IMR-90 (cell line): ENCODE data around the gene HRNR. TPM values are rescaled to one million over a fixed set of nuclear protein-coding genes. Genes with fewer than 3 reads are reported as not detected.

Experiments
- ATAC-seq: fragments of 200-7000 bp; cut with Tn5 transposase; 2 replicates; pipeline ENCODE4 v1.9.1; 2020; ENCODE audit warnings: low read depth, mild to moderate bottlenecking, moderate library complexity
- BruUV-seq: library from RNA; stranded (reverse); fragments of 400-500 nt; replicated peaks from 2 replicates; lab custom pipeline; 2021; lab: Mats Ljungman, UMichigan
- CTCF ChIA-PET: fragments of 300-600 bp; formaldehyde crosslinking; extraction: SDS; loops from one replicate; lab custom pipeline; 2021; ENCODE audit warnings: antibody characterized with exemption; lab: Yijun Ruan, JAX
- POLR2A ChIA-PET: fragments of 300-600 bp; sonication (Branson Sonifier 250); formaldehyde crosslinking; loops from one replicate; lab custom pipeline; 2022; ENCODE audit warnings: antibody characterized with exemption; ENCODE audit not compliant: unreplicated experiment; lab: Charles Lee
- DNase-seq: peaks from one replicate; pipeline ENCODE4 v3.0.0; 2013
- H2AFZ ChIP-seq: replicated peaks from 2 replicates; pipeline ENCODE3; 2013; ENCODE audit warnings: low read length, mild to moderate bottlenecking; ENCODE audit not compliant: poor library complexity
- H2AK5ac ChIP-seq: 2 replicates; pipeline ENCODE4 v1.6.1; 2013; ENCODE audit warnings: low read depth, low read length, inconsistent platforms
- H2AK9ac ChIP-seq: replicated peaks from 2 replicates; pipeline ENCODE3; 2013; ENCODE audit warnings: mild to moderate bottlenecking, low read depth, low read length, moderate library complexity; ENCODE audit not compliant: poor library complexity
- H2BK120ac ChIP-seq: 2 replicates; pipeline ENCODE4 v1.6.1; 2013; ENCODE audit warnings: low read depth, low read length, inconsistent platforms
- H2BK15ac ChIP-seq: 3 replicates; pipeline ENCODE4 v1.6.1; 2013; ENCODE audit warnings: low read depth, low read length, inconsistent platforms
- H2BK20ac ChIP-seq: 2 replicates; pipeline ENCODE4 v1.6.1; 2013; ENCODE audit warnings: low read depth, mild to moderate bottlenecking, inconsistent platforms, low read length, moderate library complexity
- H2BK5ac ChIP-seq: 2 replicates; pipeline ENCODE4 v1.6.1; 2013; ENCODE audit warnings: mild to moderate bottlenecking, low read depth, low read length, inconsistent platforms; ENCODE audit not compliant: poor library complexity, severe bottlenecking
- H3K14ac ChIP-seq: replicated peaks from 2 replicates; pipeline ENCODE4 v1.6.1; 2013; ENCODE audit warnings: low read depth, low read length, inconsistent platforms
- H3K18ac ChIP-seq: 2 replicates; pipeline ENCODE4 v1.6.1; 2013; ENCODE audit warnings: low read depth, low read length, control low read depth
- H3K23ac ChIP-seq: 2 replicates; pipeline ENCODE4 v1.6.1; 2013; ENCODE audit warnings: low read depth, low read length, inconsistent platforms
- H3K27ac ChIP-seq: 2 replicates; pipeline ENCODE4 v1.5.1; 2013; ENCODE audit warnings: mild to moderate bottlenecking, control low read depth, low read length; ENCODE audit not compliant: insufficient read depth
- H3K27me3 ChIP-seq: 2 replicates; pipeline ENCODE4 v1.6.1; 2013; ENCODE audit warnings: low read length; ENCODE audit not compliant: control insufficient read depth, insufficient read depth
- H3K36me3 ChIP-seq: 2 replicates; pipeline ENCODE4 v1.6.1; 2013; ENCODE audit warnings: low read length, mixed read lengths; ENCODE audit not compliant: control insufficient read depth, insufficient read depth
- H3K4ac ChIP-seq: 2 replicates; pipeline ENCODE4 v1.6.1; 2013; ENCODE audit warnings: low read depth, low read length, inconsistent platforms
- H3K4me1 ChIP-seq: 2 replicates; pipeline ENCODE4 v1.6.1; 2013; ENCODE audit warnings: low read length, mixed read lengths; ENCODE audit not compliant: control insufficient read depth, insufficient read depth
- H3K4me2 ChIP-seq: 2 replicates; pipeline ENCODE4 v1.6.1; 2013; ENCODE audit warnings: low read depth, mild to moderate bottlenecking, control low read depth, low read length, moderate library complexity
- H3K4me3 ChIP-seq: 2 replicates; pipeline ENCODE4 v1.5.1; 2013; ENCODE audit warnings: low read depth, mild to moderate bottlenecking, control low read depth, low read length, moderate library complexity; ENCODE audit not compliant: insufficient read depth
- H3K56ac ChIP-seq: 2 replicates; pipeline ENCODE4 v1.6.1; 2013; ENCODE audit warnings: low read length, inconsistent platforms; ENCODE audit not compliant: insufficient read depth; ENCODE audit errors: extremely low read depth
- H3K79me1 ChIP-seq, 2 experiments: 2 replicates each; pipeline ENCODE4 v1.6.1; 2013; ENCODE audit warnings: low read length in 2 of 2, inconsistent platforms in 1 of 2, low read depth in 1 of 2
- H3K9ac ChIP-seq: 2 replicates; pipeline ENCODE4 v1.6.1; 2013; ENCODE audit warnings: low read depth, low read length, control low read depth
- H3K9me1 ChIP-seq: 2 replicates; pipeline ENCODE4 v1.6.1; 2013; ENCODE audit warnings: low read length, inconsistent platforms; ENCODE audit not compliant: insufficient read depth
- H3K9me3 ChIP-seq: 2 replicates; pipeline ENCODE4 v1.6.1; 2013; ENCODE audit warnings: low read length; ENCODE audit not compliant: control insufficient read depth, insufficient read depth
- H4K20me1 ChIP-seq: 2 replicates; pipeline ENCODE4 v1.6.1; 2013; ENCODE audit warnings: low read length, inconsistent platforms; ENCODE audit not compliant: insufficient read depth
- H4K5ac ChIP-seq: 2 replicates; pipeline ENCODE4 v1.6.1; 2013; ENCODE audit warnings: mild to moderate bottlenecking, low read depth, low read length, control low read depth
- H4K8ac ChIP-seq, 2 experiments: 2 replicates each; pipeline ENCODE4 v1.6.1; 2013; ENCODE audit warnings: low read depth in 2 of 2, low read length in 2 of 2, control low read depth in 1 of 2, inconsistent platforms in 1 of 2
- H4K91ac ChIP-seq: 2 replicates; pipeline ENCODE4 v1.6.1; 2013; ENCODE audit warnings: low read depth, low read length, inconsistent platforms; ENCODE audit not compliant: insufficient read depth
- BHLHE40 ChIP-seq: fragments of 150-350 bp; IDR thresholded peaks from 2 replicates; pipeline ENCODE4 v1.6.1; 2016; ENCODE audit warnings: mild to moderate bottlenecking, low read depth, low read length
- CEBPB ChIP-seq: IDR thresholded peaks from 2 replicates; pipeline ENCODE4 v1.6.1; 2012; ENCODE audit warnings: low read depth, low read length, improper control_type of control experiment
- CHD1 ChIP-seq: IDR thresholded peaks from 2 replicates; pipeline ENCODE4 v1.6.1; 2012; ENCODE audit warnings: low read depth, low read length, improper control_type of control experiment
- FOS ChIP-seq: fragments of 150-350 bp; IDR thresholded peaks from 2 replicates; pipeline ENCODE4 v1.6.1; 2016; ENCODE audit warnings: low read depth, low read length
- MAFK ChIP-seq: IDR thresholded peaks from 2 replicates; pipeline ENCODE4 v1.6.1; 2012; ENCODE audit warnings: low read depth, low read length, improper control_type of control experiment
- MAZ ChIP-seq: IDR thresholded peaks from 2 replicates; pipeline ENCODE4 v1.6.1; 2012; ENCODE audit warnings: low read depth, mild to moderate bottlenecking, low read length, improper control_type of control experiment, moderate library complexity, borderline replicate concordance
- MXI1 ChIP-seq: IDR thresholded peaks from 2 replicates; pipeline ENCODE4 v1.6.1; 2012; ENCODE audit warnings: low read depth, mild to moderate bottlenecking, low read length, moderate library complexity, borderline replicate concordance
- NFE2L2 ChIP-seq: fragments of 150-350 bp; IDR thresholded peaks from 2 replicates; pipeline ENCODE4 v1.6.1; 2016; ENCODE audit warnings: low read depth, mild to moderate bottlenecking, low read length
- POLR2A ChIP-seq: IDR thresholded peaks from 2 replicates; pipeline ENCODE4 v1.6.1; 2012; ENCODE audit warnings: mild to moderate bottlenecking, low read depth, low read length
- RAD21 ChIP-seq: IDR thresholded peaks from 2 replicates; pipeline ENCODE4 v1.6.1; 2012; ENCODE audit warnings: low read length, improper control_type of control experiment
- RCOR1 ChIP-seq: IDR thresholded peaks from 2 replicates; pipeline ENCODE4 v1.6.1; 2012; ENCODE audit warnings: mild to moderate bottlenecking, low read length, improper control_type of control experiment; ENCODE audit not compliant: insufficient replicate concordance
- RFX5 ChIP-seq: IDR thresholded peaks from 2 replicates; pipeline ENCODE4 v1.8.0; 2012; ENCODE audit warnings: low read depth, mild to moderate bottlenecking, low read length, moderate library complexity
- USF2 ChIP-seq: fragments of 150-350 bp; IDR thresholded peaks from 2 replicates; pipeline ENCODE4 v1.6.1; 2017; ENCODE audit warnings: mild to moderate bottlenecking, antibody characterized with exemption, low read length, low read depth
- WGBS, 2 experiments: methylation state at CpG; one replicate each; pipeline versions ENCODE4 v1.1.5 to v1.1.7; 2013; ENCODE audit warnings: missing lambda C conversion rate in 2 of 2; ENCODE audit not compliant: insufficient read length in 1 of 2; ENCODE audit errors: extremely low coverage in 2 of 2; 5-methylcytosine and 5-hydroxymethylcytosine counted together
- dilution Hi-C: fragments of 300-500 bp; cut with HindIII; formaldehyde crosslinking; loops from one replicate; pipeline ENCODE4 v1.14.3; 2018; ENCODE audit warnings: low sequenced_read_pairs; ENCODE audit not compliant: unreplicated experiment
- in situ Hi-C: fragments of 300-500 bp; cut with MboI; formaldehyde crosslinking; loops from 3 replicates; pipeline ENCODE4 v1.14.3; 2019; ENCODE audit warnings: low sequenced_read_pairs, inconsistent platforms, mixed read lengths
- intact Hi-C: fragments of 100-400 bp; cut with micrococcal nuclease; formaldehyde crosslinking; loops from 2 replicates; pipeline ENCODE4 v1.10.0; 2022
- polyA plus RNA-seq, 3 experiments: library from polyadenylated mRNA; depleted of rRNA; stranded (reverse); fragments of >200 nt; gene quantifications; 2 replicates each; pipeline ENCODE4 v1.2.3, GENCODE V29; 2012; ENCODE audit warnings: low replicate concordance in 1 of 3
- total RNA-seq: library from RNA; depleted of rRNA; stranded (reverse); fragments of >200 nt; gene quantifications from 2 replicates; pipeline ENCODE4 v1.2.3, GENCODE V29; 2012
- TF ChIP-seq, protein P1 (sequence below): conservative IDR thresholded peaks from 2 replicates; pipeline ENCODE4 v1.5.1; 2012; ENCODE audit warnings: mild to moderate bottlenecking, low read depth, low read length, improper control_type of control experiment
- TF ChIP-seq, protein P2 (sequence below): fragments of 150-350 bp; IDR thresholded peaks from 2 replicates; pipeline ENCODE4 v1.6.1; 2016; ENCODE audit warnings: low read depth, mild to moderate bottlenecking, low read length, moderate library complexity, borderline replicate concordance

Gene HRNR
- total and polyA plus RNA-seq, 2 of the 4 experiments (the other 2 are of a cell fraction), result under 0.01 TPM; not detected in 1

DNA sequence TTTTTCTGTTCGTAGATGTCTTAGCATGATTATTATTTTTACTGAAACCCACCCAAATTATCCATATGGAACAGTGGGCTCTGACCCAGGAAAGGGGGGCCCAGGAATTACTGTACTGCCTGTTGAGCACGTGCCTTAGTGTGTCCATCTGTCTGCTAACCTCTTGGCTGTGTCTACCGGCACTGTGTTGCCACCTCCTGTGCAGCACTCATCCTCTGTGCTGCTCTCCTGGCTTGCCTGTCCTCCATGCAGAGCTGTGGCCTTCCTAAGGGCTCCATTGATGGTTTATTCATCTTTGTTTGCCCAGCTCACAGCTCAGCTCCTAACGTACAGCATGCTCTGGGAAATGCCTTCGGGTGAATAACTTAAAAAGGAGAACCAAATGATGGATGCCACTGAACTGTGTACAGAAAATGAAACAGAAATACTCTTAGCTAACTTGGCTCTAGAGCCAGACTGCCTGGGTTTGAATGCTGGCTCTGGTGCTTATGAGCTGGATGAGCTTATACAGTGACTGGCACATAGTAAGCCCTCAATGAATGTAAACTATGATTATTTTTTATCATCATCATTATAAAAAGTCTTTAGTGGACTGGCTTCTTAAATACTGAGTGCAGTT, 53.6 kb downstream of the HRNR start:
- intact Hi-C loops, result no loop called here
- H2BK15ac ChIP-seq, result no peak overlapping the region
- no peaks in the 10 kb centered on the region for H3K36me3 ChIP-seq
- H3K18ac ChIP-seq, result no peak overlapping the region
- WGBS, 2 experiments, result 59% methylated on average over 2 of the region's 5 CpGs; no CpG with 5 or more reads in 1 of the 2 experiments
- peaks cover 3% of the 10 kb centered on the region; the same call in 1 of the 2 replicates for H3K27me3 ChIP-seq
- H2BK20ac ChIP-seq, result no peak overlapping the region
- BruUV-seq, result no TSS peak
- no peak overlapping the region for H2AK9ac ChIP-seq
- no peaks in the 10 kb centered on the region for H3K79me1 ChIP-seq
- H4K91ac ChIP-seq, result no peak overlapping the region
- no peak overlapping the region for H3K14ac ChIP-seq
- no peak overlapping the region for H3K4ac ChIP-seq
- H3K56ac ChIP-seq, result no peak overlapping the region
- no peak overlapping the region for H3K4me2 ChIP-seq
- dilution Hi-C loops, result no loop called here
- H3K9me3 ChIP-seq, result no peaks in the 10 kb centered on the region
- no peak overlapping the region for H2BK120ac ChIP-seq
- TF ChIP-seq FOS (no peak), RFX5 (no peak), CHD1 (no peak), MXI1 (no peak), BHLHE40 (no peak), NFE2L2 (no peak), MAZ (no peak), CEBPB (no peak), RAD21 (no peak), USF2 (no peak), MAFK (no peak), RCOR1 (no peak), POLR2A (no peak)
- TF ChIP-seq, protein P1, sequence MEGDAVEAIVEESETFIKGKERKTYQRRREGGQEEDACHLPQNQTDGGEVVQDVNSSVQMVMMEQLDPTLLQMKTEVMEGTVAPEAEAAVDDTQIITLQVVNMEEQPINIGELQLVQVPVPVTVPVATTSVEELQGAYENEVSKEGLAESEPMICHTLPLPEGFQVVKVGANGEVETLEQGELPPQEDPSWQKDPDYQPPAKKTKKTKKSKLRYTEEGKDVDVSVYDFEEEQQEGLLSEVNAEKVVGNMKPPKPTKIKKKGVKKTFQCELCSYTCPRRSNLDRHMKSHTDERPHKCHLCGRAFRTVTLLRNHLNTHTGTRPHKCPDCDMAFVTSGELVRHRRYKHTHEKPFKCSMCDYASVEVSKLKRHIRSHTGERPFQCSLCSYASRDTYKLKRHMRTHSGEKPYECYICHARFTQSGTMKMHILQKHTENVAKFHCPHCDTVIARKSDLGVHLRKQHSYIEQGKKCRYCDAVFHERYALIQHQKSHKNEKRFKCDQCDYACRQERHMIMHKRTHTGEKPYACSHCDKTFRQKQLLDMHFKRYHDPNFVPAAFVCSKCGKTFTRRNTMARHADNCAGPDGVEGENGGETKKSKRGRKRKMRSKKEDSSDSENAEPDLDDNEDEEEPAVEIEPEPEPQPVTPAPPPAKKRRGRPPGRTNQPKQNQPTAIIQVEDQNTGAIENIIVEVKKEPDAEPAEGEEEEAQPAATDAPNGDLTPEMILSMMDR, result no peak
- TF ChIP-seq, protein P2, sequence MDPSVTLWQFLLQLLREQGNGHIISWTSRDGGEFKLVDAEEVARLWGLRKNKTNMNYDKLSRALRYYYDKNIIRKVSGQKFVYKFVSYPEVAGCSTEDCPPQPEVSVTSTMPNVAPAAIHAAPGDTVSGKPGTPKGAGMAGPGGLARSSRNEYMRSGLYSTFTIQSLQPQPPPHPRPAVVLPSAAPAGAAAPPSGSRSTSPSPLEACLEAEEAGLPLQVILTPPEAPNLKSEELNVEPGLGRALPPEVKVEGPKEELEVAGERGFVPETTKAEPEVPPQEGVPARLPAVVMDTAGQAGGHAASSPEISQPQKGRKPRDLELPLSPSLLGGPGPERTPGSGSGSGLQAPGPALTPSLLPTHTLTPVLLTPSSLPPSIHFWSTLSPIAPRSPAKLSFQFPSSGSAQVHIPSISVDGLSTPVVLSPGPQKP, result no peak
- ATAC-seq (no peak), DNase-seq (no peak)
- H3K27ac ChIP-seq, result no peak overlapping the region
- no peak overlapping the region for H3K23ac ChIP-seq
- H2AFZ ChIP-seq, result no peak overlapping the region
- in situ Hi-C loops, result no loop called here
- ChIA-PET POLR2A (no interaction called here), CTCF (no interaction called here)
- H3K4me1 ChIP-seq, result no peaks in the 10 kb centered on the region
- H4K20me1 ChIP-seq, result no peaks in the 10 kb centered on the region
- H4K8ac ChIP-seq, result no peak overlapping the region
- no peaks in the 10 kb centered on the region for H3K9me1 ChIP-seq
- no peak overlapping the region for H2BK5ac ChIP-seq
- H4K5ac ChIP-seq, result no peak overlapping the region
- no peak overlapping the region for H3K9ac ChIP-seq
- H3K4me3 ChIP-seq, result no peak overlapping the region
- H2AK5ac ChIP-seq, result no peak overlapping the region
